22Rv1 (cell line): ENCODE data around the gene ENTPD2.
"Not testable (repeated sequence)": the region's sequence is repeated elsewhere in the genome, so short reads cannot be mapped to it uniquely, and the experiment has no call there.

Source experiments
- H3K27ac ChIP-seq: fragments of 450-650 bp; 2 replicates; pipeline ENCODE4 v1.5.1; 2017
- CTCF ChIP-seq: fragments of 450-650 bp; IDR thresholded peaks from 2 replicates; pipeline ENCODE4 v1.5.1; 2017; ENCODE audit warnings: mild to moderate bottlenecking
- ZFX ChIP-seq: fragments of 450-650 bp; IDR thresholded peaks from 2 replicates; pipeline ENCODE4 v1.6.1; 2017; ENCODE audit warnings: antibody characterized with exemption, borderline replicate concordance

The ENTPD2 gene

GRCh38 chr9:137009217-137009616 lies 44.6 kb downstream of the ENTPD2 start:
- no peak overlapping the region for H3K27ac ChIP-seq
- no peak for TF ChIP-seq CTCF
- no peak for TF ChIP-seq ZFX

GRCh38 chr9:137008312-137008711 lies 45.5 kb downstream of the ENTPD2 start:
- no peak for TF ChIP-seq ZFX
- no peak for TF ChIP-seq CTCF
- no peak overlapping the region for H3K27ac ChIP-seq

- H3K27ac ChIP-seq = no peak overlapping the region
- TF ChIP-seq CTCF (no peak), ZFX (no peak)
These were observed 46.0 kb downstream of the ENTPD2 start for GRCh38 chr9:137007816-137008270.

- TF ChIP-seq ZFX (no peak), CTCF (no peak)
- no peak overlapping the region for H3K27ac ChIP-seq
These were observed 46.6 kb downstream of the ENTPD2 start for GRCh38 chr9:137007108-137007815.

GRCh38 chr9:137006116-137007003 lies 47.5 kb downstream of the ENTPD2 start:
- TF ChIP-seq CTCF (no peak), ZFX (no peak)
- no peak overlapping the region for H3K27ac ChIP-seq

- H3K27ac ChIP-seq = not testable (repeated sequence)
- peak; percentile 77 for TF ChIP-seq CTCF
These were observed 49.6 kb downstream of the ENTPD2 start for GRCh38 chr9:137004285-137004684.

GRCh38 chr9:137002646-137003041 lies 51.2 kb downstream of the ENTPD2 start:
- TF ChIP-seq CTCF (no peak), ZFX (no peak)

More at GRCh38 chr9:137002646-137003041, 51.2 kb downstream of the ENTPD2 start:
- no peak overlapping the region for H3K27ac ChIP-seq
